Stimulated activated CD8-positive, alpha-beta memory T cell treated with anti-CD3 and anti-CD28 coated beads, Interleukin-15, amount 100 ng/mL, for 48 hours (primary cell): ENCODE results near the gene DSG2.

Experiments used
- DNase-seq, 2 donors: peaks; one replicate each; pipeline ENCODE4 v3.0.0-alpha.2; 2020; ENCODE audit warnings: low read depth in 2 of 2

Gene DSG2

DNA sequence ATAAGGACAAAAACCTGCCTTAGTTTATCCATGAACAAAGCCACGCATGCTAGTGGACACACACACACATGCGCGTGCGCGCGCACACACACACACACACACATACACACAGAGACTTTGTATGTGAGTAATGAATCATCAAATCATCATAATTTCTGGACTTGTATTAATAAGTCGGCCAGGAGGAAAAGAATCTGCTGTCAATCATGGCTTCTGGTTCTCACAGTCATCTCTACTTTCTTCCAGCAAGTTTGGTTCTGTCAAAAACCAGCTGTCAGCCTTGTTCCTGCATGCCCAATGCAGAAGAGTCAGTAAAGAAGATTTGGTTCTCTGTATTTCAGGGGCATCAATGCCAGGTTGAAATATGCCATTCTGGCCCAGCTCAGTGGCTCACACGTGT is 92.6 kb downstream of the DSG2 start:
- no peak for DNase-seq

DNA sequence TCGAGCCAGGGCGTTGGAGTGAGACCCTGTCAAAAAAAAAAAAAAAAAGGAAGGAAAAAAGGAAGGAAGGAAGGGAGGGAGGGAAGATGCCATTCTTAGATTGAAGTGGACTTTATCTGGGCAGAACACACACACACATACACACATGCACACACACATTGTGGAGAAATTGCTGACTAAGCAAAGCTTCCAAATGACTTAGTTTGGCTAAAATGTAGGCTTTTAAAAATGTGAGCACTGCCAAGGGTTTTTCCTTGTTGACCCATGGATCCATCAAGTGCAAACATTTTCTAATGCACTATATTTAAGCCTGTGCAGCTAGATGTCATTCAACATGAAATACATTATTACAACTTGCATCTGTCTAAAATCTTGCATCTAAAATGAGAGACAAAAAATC is 93.1 kb downstream of the DSG2 start:
- no peak for DNase-seq

DNA sequence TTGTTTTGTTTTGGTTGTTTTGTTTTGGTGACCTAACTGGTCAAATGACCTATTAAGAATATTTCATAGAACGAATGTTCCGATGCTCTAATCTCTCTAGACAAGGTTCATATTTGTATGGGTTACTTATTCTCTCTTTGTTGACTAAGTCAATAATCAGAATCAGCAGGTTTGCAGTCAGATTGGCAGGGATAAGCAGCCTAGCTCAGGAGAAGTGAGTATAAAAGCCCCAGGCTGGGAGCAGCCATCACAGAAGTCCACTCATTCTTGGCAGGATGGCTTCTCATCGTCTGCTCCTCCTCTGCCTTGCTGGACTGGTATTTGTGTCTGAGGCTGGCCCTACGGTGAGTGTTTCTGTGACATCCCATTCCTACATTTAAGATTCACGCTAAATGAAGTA is 93.7 kb downstream of the DSG2 start, which contains the start of gene TTR:
TTR (plus strand) TSS at position 250 of the 400 bp plus-strand sequence; CDS start at position 276, 26 bp downstream.
- DNase-seq, result no peak

GRCh38 chr18:31592506-31593157 is 94.7 kb downstream of the DSG2 start:
- DNase-seq, result no peak

DNA sequence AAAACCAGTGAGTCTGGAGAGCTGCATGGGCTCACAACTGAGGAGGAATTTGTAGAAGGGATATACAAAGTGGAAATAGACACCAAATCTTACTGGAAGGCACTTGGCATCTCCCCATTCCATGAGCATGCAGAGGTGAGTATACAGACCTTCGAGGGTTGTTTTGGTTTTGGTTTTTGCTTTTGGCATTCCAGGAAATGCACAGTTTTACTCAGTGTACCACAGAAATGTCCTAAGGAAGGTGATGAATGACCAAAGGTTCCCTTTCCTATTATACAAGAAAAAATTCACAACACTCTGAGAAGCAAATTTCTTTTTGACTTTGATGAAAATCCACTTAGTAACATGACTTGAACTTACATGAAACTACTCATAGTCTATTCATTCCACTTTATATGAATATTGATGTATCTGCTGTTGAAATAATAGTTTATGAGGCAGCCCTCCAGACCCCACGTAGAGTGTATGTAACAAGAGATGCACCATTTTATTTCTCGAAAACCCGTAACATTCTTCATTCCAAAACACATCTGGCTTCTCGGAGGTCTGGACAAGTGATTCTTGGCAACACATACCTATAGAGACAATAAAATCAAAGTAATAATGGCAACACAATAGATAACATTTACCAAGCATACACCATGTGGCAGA is 97.3 kb downstream of the DSG2 start:
- no peak for DNase-seq

GRCh38 chr18:31596081-31596872 is 98.3 kb downstream of the DSG2 start:
- DNase-seq, result no peak

- no peak for DNase-seq
These were observed 100.2 kb downstream of the DSG2 start for GRCh38 chr18:31598021-31598805.
